Stomach (tissue), 4 donors: Measurements from ENCODE around the gene PCBP3.
"Not testable (repeated sequence)": the region's sequence is repeated elsewhere in the genome, so short reads cannot be mapped to it uniquely, and the experiment has no call there.

Experiments
- EP300 ChIP-seq: sonication (generic); formaldehyde crosslinking; IDR thresholded peaks from one replicate; pipeline ENCODE4 v1.6.1; 2017; ENCODE audit warnings: antibody characterized with exemption
- POLR2A ChIP-seq, 4 donors: fragments of 450-650 bp; IDR thresholded peaks; one replicate each; pipeline ENCODE4 v1.6.1; 2016; ENCODE audit warnings: antibody characterized with exemption in 4 of 4, control low read depth in 2 of 4, mild to moderate bottlenecking in 1 of 4, moderate library complexity in 1 of 4
- POLR2AphosphoS5 ChIP-seq, 3 donors: sonication (generic); formaldehyde crosslinking; IDR thresholded peaks; one replicate each; pipeline ENCODE4 v1.6.1; 2016; ENCODE audit warnings: antibody characterized with exemption in 3 of 3
- TF ChIP-seq, protein P1 (sequence below), 7 experiments: fragments of 450-650 bp in 4 of 7; fragments of 200-600 bp in 3 of 7; sonication (generic) in 3 of 7; IDR thresholded peaks; one replicate each; pipeline ENCODE4 v1.5.1; 2016 to 2019; ENCODE audit warnings: antibody characterized with exemption in 7 of 7, control low read depth in 2 of 7, mild to moderate bottlenecking in 1 of 7

DNA sequence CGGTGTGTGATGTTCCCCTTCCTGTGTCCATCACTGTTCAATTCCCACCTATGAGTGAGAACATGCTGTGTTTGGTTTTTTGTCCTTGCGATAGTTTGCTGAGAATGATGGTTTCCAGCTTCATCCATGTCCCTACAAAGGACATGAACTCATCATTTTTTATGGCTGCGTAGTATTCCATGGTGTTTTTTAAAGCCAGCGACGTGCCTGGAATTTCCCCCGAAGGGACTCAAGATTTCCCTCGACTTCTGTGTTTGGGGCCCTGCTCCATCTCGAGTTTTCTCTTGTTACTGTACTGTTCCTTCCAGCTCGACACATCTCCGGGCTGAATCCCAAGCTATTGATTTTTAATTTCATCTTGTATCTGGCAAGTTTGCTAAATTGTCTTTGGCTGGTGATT, 309.0 kb downstream of the PCBP3 start:
- TF ChIP-seq, protein P1, sequence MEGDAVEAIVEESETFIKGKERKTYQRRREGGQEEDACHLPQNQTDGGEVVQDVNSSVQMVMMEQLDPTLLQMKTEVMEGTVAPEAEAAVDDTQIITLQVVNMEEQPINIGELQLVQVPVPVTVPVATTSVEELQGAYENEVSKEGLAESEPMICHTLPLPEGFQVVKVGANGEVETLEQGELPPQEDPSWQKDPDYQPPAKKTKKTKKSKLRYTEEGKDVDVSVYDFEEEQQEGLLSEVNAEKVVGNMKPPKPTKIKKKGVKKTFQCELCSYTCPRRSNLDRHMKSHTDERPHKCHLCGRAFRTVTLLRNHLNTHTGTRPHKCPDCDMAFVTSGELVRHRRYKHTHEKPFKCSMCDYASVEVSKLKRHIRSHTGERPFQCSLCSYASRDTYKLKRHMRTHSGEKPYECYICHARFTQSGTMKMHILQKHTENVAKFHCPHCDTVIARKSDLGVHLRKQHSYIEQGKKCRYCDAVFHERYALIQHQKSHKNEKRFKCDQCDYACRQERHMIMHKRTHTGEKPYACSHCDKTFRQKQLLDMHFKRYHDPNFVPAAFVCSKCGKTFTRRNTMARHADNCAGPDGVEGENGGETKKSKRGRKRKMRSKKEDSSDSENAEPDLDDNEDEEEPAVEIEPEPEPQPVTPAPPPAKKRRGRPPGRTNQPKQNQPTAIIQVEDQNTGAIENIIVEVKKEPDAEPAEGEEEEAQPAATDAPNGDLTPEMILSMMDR (IDR thresholded peaks at IDR 0.05): not testable (repeated sequence)
- not testable (repeated sequence) for TF ChIP-seq POLR2A (IDR thresholded peaks at IDR 0.05); EP300; POLR2AphosphoS5 (IDR thresholded peaks at IDR 0.05)
